C4-2B (cell line): ENCODE results near the gene ZDHHC14.

Experiments
- CTCF ChIP-seq: fragments of 450-650 bp; conservative IDR thresholded peaks from 2 replicates; pipeline ENCODE4 v1.5.1; 2017; ENCODE audit warnings: mild to moderate bottlenecking
- ZFX ChIP-seq: fragments of 450-650 bp; IDR thresholded peaks from 2 replicates; pipeline ENCODE4 v1.6.1; 2017

GRCh38 chr6:157683707-157684106, 302.7 kb downstream of the ZDHHC14 start:
- no peak for TF ChIP-seq CTCF
- no peak for TF ChIP-seq ZFX
